GM23248 (cell line): ENCODE data around the gene WBP2NL.

ENCODE experiments used
- EZH2 ChIP-seq: fragments of 200-600 bp; sonication (generic); IDR thresholded peaks from 2 replicates; pipeline ENCODE4 v1.6.1; 2018; ENCODE audit warnings: antibody characterized with exemption, mild to moderate bottlenecking; ENCODE audit not compliant: insufficient read depth, poor library complexity, severe bottlenecking
- EZH2phosphoT487 ChIP-seq: fragments of 200-600 bp; sonication (generic); IDR thresholded peaks from 2 replicates; pipeline ENCODE4 v1.6.1; 2018; ENCODE audit warnings: antibody characterized with exemption, moderate library complexity, mild to moderate bottlenecking, low read depth; ENCODE audit not compliant: insufficient read depth

- no peak for TF ChIP-seq EZH2
- no peak for TF ChIP-seq EZH2phosphoT487
These were observed 43.2 kb downstream of the WBP2NL start for GRCh38 chr22:42041784-42042183.
